RPMI7951 (cell line): ENCODE data around the gene ADAMTS18. TPM values are rescaled to one million over a fixed set of nuclear protein-coding genes. Genes with fewer than 3 reads are reported as not detected.

ENCODE experiments used
- total RNA-seq: library from RNA; depleted of rRNA; stranded (reverse); fragments of >200 nt; shearing (Covaris generic); gene quantifications from 2 replicates; pipeline ENCODE4 v1.2.3, GENCODE V29; 2014; rRNA removed

ADAMTS18 gene
- total RNA-seq, 1 experiment from 2014 or later = not detected

Other genes with a start within 250 kb of the ADAMTS18 start
- 7.4 and 12.0 TPM in 2 replicates for gene MON1B, start 243.8 kb downstream of the ADAMTS18 start, total RNA-seq
- gene SYCE1L, start 235.6 kb downstream of the ADAMTS18 start, total RNA-seq = not detected in 2 replicates